ENCODE measurements around the gene ZNF605.
A peak's percentile ranks its signal among the peaks of the same experiment; 100 is the strongest.
"Not testable (repeated sequence)": the region's sequence is repeated elsewhere in the genome, so short reads cannot be mapped to it uniquely, and the experiment has no call there.

ZNF605 gene

DNA sequence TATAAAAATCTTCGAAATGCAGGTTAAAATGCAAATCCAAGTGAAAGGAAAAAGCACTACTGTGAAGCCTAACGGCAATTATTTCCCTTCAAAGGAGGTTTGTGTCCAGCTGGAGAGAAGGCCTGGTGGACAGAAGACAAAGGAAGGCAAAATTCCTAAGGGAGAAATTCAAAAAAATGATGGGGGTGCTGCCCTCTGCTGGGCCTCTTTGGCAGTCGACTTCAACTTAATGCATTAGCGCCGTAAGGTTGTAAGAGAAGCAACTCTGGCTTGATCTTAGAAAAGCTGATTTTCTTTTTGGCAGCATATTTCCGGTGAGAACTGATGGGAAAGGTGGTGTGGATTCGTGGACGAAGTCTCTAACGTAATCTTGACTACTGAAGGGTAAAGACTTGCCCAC lies 34.4 kb downstream of the ZNF605 start:
- no peak overlapping the region for H3K4me3 ChIP-seq (ENCODE audit: low read depth, low read length)
- no peak for DNase-seq (ENCODE audit: low read depth)
- TF ChIP-seq, protein P1, sequence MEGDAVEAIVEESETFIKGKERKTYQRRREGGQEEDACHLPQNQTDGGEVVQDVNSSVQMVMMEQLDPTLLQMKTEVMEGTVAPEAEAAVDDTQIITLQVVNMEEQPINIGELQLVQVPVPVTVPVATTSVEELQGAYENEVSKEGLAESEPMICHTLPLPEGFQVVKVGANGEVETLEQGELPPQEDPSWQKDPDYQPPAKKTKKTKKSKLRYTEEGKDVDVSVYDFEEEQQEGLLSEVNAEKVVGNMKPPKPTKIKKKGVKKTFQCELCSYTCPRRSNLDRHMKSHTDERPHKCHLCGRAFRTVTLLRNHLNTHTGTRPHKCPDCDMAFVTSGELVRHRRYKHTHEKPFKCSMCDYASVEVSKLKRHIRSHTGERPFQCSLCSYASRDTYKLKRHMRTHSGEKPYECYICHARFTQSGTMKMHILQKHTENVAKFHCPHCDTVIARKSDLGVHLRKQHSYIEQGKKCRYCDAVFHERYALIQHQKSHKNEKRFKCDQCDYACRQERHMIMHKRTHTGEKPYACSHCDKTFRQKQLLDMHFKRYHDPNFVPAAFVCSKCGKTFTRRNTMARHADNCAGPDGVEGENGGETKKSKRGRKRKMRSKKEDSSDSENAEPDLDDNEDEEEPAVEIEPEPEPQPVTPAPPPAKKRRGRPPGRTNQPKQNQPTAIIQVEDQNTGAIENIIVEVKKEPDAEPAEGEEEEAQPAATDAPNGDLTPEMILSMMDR (IDR thresholded peaks at IDR 0.05; ENCODE audit: low read depth, low read length): peak; percentile 28
- TF ChIP-seq POLR2A (IDR thresholded peaks at IDR 0.05; ENCODE audit: extremely low read depth, insufficient read length): no peak
- TF ChIP-seq MYC (IDR thresholded peaks at IDR 0.05; ENCODE audit: low read depth, low read length): no peak
- TF ChIP-seq, protein P2, sequence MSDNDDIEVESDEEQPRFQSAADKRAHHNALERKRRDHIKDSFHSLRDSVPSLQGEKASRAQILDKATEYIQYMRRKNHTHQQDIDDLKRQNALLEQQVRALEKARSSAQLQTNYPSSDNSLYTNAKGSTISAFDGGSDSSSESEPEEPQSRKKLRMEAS (IDR thresholded peaks at IDR 0.05; ENCODE audit: low read depth, low read length): no peak

DNA sequence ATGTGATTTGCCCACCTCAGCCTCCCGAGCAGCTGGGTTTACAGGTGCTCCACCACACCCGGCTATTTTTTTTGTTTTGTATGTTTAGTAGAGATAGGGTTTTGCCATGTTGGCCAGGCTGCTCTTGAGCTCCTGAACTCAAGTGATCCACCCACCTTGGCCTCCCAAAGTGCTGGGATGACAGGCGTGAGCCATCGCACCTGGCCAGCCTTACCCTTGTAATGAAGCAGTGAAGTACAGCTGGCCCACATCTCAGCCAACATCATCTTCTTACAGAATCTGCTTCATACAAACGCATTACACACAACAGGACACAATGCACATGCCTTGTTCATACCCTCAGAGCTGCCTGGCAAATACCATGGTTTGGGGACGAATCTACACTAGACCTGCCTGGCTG lies 37.4 kb downstream of the ZNF605 start:
- H3K4me3 ChIP-seq (ENCODE audit: low read depth, low read length): no peak overlapping the region
- no peak for TF ChIP-seq POLR2A (IDR thresholded peaks at IDR 0.05; ENCODE audit: extremely low read depth, insufficient read length)
- TF ChIP-seq, protein P1 (IDR thresholded peaks at IDR 0.05; ENCODE audit: low read depth, low read length): no peak
- no peak for DNase-seq (ENCODE audit: low read depth)

DNA sequence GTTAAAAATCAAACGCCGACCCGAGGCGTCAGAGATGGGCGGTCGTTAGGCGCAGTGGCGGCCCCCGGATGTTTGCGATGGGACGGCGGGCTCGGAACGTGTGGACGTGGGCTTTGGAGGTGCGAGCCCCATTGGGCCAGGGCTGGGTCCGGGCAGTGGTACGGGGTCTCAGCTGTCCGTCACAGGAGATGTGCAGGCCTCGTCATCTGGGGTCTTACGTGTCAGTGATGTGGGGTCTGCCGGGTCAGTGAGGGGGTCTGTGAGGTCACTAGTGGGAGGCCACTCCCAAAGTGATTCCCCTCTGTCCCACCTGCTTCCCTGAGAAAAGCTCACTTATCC lies 47.1 kb downstream of the ZNF605 start:
- peak overlapping the region; percentile 43 for H3K4me3 ChIP-seq (ENCODE audit: low read depth, low read length)
- TF ChIP-seq POLR2A (IDR thresholded peaks at IDR 0.05; ENCODE audit: extremely low read depth, insufficient read length): no peak
- TF ChIP-seq, protein P1 (IDR thresholded peaks at IDR 0.05; ENCODE audit: low read depth, low read length): no peak
- TF ChIP-seq MYC (IDR thresholded peaks at IDR 0.05; ENCODE audit: low read depth, low read length): no peak
- TF ChIP-seq, protein P2 (IDR thresholded peaks at IDR 0.05; ENCODE audit: low read depth, low read length): no peak
- DNase-seq (ENCODE audit: low read depth): no peak

DNA sequence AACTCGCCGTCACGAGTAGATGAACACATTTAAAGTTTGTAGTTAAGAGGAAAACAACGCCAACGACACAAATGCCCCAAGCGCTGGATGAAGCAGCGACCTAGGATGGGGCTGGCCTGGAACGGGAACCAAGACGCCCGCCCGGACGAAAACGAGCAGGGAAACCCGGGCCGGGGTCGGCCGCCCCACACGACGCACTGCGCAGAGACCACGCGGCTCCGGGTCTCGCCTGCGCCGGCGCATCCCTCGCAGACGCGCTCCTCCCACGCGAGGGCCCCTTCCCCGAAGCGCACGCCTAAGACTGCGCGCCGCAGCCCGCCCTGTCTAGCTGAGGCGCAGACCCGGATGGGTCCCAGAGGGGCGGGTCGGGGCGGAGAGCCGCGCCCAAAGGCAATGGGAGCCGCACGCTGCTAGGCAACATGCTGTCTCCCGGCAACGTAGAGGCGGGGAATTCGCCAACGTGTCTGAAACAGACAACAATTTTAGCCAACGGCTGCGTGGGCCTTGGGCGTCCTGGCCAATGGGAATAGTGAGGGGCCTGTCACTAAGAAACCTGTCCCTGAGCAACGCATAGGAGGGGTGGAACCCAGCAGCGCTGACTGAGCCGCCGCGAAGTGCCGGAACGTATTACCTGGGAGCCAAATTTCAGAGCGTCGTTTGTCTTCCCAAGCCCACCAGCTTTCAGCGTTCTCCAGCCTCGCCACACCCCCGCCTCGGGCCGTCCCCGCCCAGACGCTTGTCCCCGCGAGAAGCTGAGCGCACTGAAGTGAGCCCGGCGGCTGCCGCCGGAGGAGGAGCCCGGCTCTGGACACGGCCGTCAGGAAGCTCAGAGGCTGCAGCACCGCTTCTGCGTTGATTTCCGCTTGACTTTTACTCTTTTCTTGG lies 47.7 kb downstream of the ZNF605 start:
- TF ChIP-seq, protein P2 (IDR thresholded peaks at IDR 0.05; ENCODE audit: low read depth, low read length): no peak
- TF ChIP-seq POLR2A (IDR thresholded peaks at IDR 0.05; ENCODE audit: extremely low read depth, insufficient read length): no peak
- no peak for TF ChIP-seq MYC (IDR thresholded peaks at IDR 0.05; ENCODE audit: low read depth, low read length)
- peak overlapping the region; percentile 43 for H3K4me3 ChIP-seq (ENCODE audit: low read depth, low read length)

DNA sequence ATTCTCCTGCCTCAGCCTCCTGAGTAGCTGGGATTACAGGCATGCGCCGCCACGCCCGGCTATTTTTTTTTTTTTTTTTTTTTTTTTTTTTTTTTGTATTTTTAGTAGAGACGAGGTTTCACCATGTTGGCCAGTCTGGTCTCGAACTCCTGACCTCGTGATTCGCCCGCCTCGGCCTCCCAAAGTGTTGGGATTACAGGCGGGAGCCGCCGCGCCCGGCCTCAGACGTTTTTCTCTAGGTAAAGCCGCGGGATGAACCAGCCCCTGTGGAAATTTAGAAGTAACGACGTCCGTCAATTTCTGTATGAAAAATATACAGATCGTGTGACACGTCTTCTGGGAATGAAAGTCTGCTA lies 48.3 kb downstream of the ZNF605 start:
- not testable (repeated sequence) for DNase-seq (ENCODE audit: low read depth); H3K4me3 ChIP-seq (ENCODE audit: low read depth, low read length)

More for the DNA sequence above, 47.7 kb downstream of the ZNF605 start:
- DNase-seq (ENCODE audit: low read depth): peak; percentile 86

DNA sequence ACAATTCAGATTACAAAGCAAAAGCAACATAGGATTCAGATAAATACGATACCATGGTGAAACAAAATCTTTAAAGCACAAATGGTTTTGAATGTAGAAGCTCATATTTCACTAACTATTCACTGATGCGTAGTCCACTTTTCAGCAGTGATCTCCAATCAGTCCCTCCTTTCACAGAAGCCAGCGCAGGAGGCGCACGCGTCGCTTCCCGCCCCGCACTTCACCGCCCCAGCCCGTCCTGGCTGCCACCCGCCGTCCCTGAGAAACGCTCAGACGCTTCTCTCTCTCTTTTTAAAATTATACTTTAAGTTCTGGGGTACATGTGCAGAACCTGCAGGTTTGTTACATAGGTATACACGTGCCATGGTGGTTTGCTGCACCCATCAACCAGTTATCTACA lies 48.9 kb downstream of the ZNF605 start:
- H3K4me3 ChIP-seq (ENCODE audit: low read depth, low read length): no peak overlapping the region
- TF ChIP-seq, protein P2 (IDR thresholded peaks at IDR 0.05; ENCODE audit: low read depth, low read length): no peak
- TF ChIP-seq, protein P1 (IDR thresholded peaks at IDR 0.05; ENCODE audit: low read depth, low read length): no peak
- TF ChIP-seq POLR2A (IDR thresholded peaks at IDR 0.05; ENCODE audit: extremely low read depth, insufficient read length) (no peak), MYC (IDR thresholded peaks at IDR 0.05; ENCODE audit: low read depth, low read length) (no peak)
- DNase-seq (ENCODE audit: low read depth): no peak
